Neural progenitor cell (in vitro differentiated cells): ENCODE measurements around the gene SPG11. TPM values are rescaled to one million over a fixed set of nuclear protein-coding genes. Genes with fewer than 3 reads are reported as not detected.
A peak's percentile ranks its signal among the peaks of the same experiment; 100 is the strongest.
"Not testable (repeated sequence)": the region's sequence is repeated elsewhere in the genome, so short reads cannot be mapped to it uniquely, and the experiment has no call there.

Source experiments
- DNase-seq: peaks from one replicate; pipeline ENCODE4 v3.0.0-alpha.2; 2016; ENCODE audit warnings: low spot score
- H2AFZ ChIP-seq: fragments of 200-600 bp; sonication (generic); replicated peaks from 2 replicates; pipeline ENCODE4 v1.6.1; 2016; ENCODE audit warnings: antibody characterized with exemption
- H3F3A ChIP-seq: fragments of 200-600 bp; sonication (generic); 2 replicates; pipeline ENCODE4 v1.6.1; 2016; ENCODE audit warnings: antibody characterized with exemption, low read depth
- H3K27ac ChIP-seq: fragments of 200-600 bp; sonication (generic); 2 replicates; pipeline ENCODE4 v1.5.1; 2016; ENCODE audit warnings: mild to moderate bottlenecking
- H3K27me3 ChIP-seq: fragments of 200-600 bp; sonication (generic); 2 replicates; pipeline ENCODE4 v1.6.1; 2016; ENCODE audit warnings: mild to moderate bottlenecking, moderate library complexity
- H3K36me3 ChIP-seq: fragments of 200-600 bp; sonication (generic); 2 replicates; pipeline ENCODE4 v1.5.1; 2016
- H3K4me1 ChIP-seq: fragments of 200-600 bp; sonication (generic); 2 replicates; pipeline ENCODE4 v1.6.1; 2016; ENCODE audit warnings: mixed run types
- H3K4me2 ChIP-seq: fragments of 200-600 bp; sonication (generic); 2 replicates; pipeline ENCODE4 v1.6.1; 2016
- H3K4me3 ChIP-seq: fragments of 200-600 bp; sonication (generic); 2 replicates; pipeline ENCODE4 v1.5.1; 2016
- H3K79me2 ChIP-seq: fragments of 200-600 bp; sonication (generic); 2 replicates; pipeline ENCODE4 v1.6.1; 2016; ENCODE audit warnings: low read depth
- H3K9ac ChIP-seq: fragments of 200-600 bp; sonication (generic); 2 replicates; pipeline ENCODE4 v1.6.1; 2016
- H3K9me3 ChIP-seq: fragments of 200-600 bp; sonication (generic); 2 replicates; pipeline ENCODE4 v1.5.1; 2016; ENCODE audit warnings: low read depth
- H4K20me1 ChIP-seq: fragments of 200-600 bp; sonication (generic); 2 replicates; pipeline ENCODE4 v1.6.1; 2016; ENCODE audit warnings: low read depth
- H3K27ac Mint-ChIP-seq: 3 replicates; pipeline ENCODE4 v1.8.0; 2021; ENCODE audit warnings: mixed read lengths
- H3K27me3 Mint-ChIP-seq: 2 replicates; pipeline ENCODE4 v1.8.0; 2022; ENCODE audit warnings: low read depth, mild to moderate bottlenecking, inconsistent platforms, moderate library complexity, mixed read lengths; ENCODE audit not compliant: insufficient read depth
- H3K36me3 Mint-ChIP-seq: 3 replicates; pipeline ENCODE4 v1.8.0; 2021; ENCODE audit warnings: mixed read lengths
- H3K4me1 Mint-ChIP-seq: 3 replicates; pipeline ENCODE4 v1.8.0; 2021; ENCODE audit warnings: mixed read lengths
- H3K4me3 Mint-ChIP-seq: 3 replicates; pipeline ENCODE4 v1.8.0; 2021; ENCODE audit warnings: mild to moderate bottlenecking, moderate library complexity, mixed read lengths
- H3K9me3 Mint-ChIP-seq: 3 replicates; pipeline ENCODE4 v1.8.0; 2020; ENCODE audit warnings: mixed read lengths
- CTCF ChIP-seq: fragments of 200-600 bp; sonication (generic); IDR thresholded peaks from 2 replicates; pipeline ENCODE4 v1.5.1; 2017; ENCODE audit warnings: antibody characterized with exemption, mild to moderate bottlenecking
- EZH2 ChIP-seq: fragments of 200-600 bp; sonication (generic); IDR thresholded peaks from 2 replicates; pipeline ENCODE4 v1.6.1; 2017; ENCODE audit warnings: antibody characterized with exemption, mild to moderate bottlenecking, moderate library complexity
- EZH2phosphoT487 ChIP-seq: fragments of 200-600 bp; sonication (generic); IDR thresholded peaks from 2 replicates; pipeline ENCODE4 v1.6.1; 2017; ENCODE audit warnings: antibody characterized with exemption
- total RNA-seq: library from RNA; depleted of rRNA; stranded (reverse); fragments of >200 nt; gene quantifications from 2 replicates; pipeline ENCODE4 v1.2.3, GENCODE V29; 2015; ENCODE audit warnings: low replicate concordance

Gene SPG11
- total RNA-seq, 1 donor from 2014 or later = 65.9 TPM

GRCh38 chr15:44550256-44550655 lies 113.2 kb downstream of the SPG11 start:
- no peak overlapping the region for H3K27ac Mint-ChIP-seq
- H3K9me3 Mint-ChIP-seq = no peaks in the 10 kb centered on the region
- Histone ChIP-seq H3K4me1 (no peaks in the 10 kb centered on the region), H2AFZ (no peak overlapping the region), H3K27ac (no peak overlapping the region), H3K4me2 (no peak overlapping the region), H3K36me3 (peaks cover 19% of the 10 kb centered on the region), H3K4me3 (no peak overlapping the region), H3K79me2 (peaks cover 56% of the 10 kb centered on the region), H4K20me1 (peaks cover 18% of the 10 kb centered on the region), H3K27me3 (no peaks in the 10 kb centered on the region), H3K9ac (no peak overlapping the region), H3K9me3 (no peaks in the 10 kb centered on the region), H3F3A (no peaks in the 10 kb centered on the region)
- H3K36me3 Mint-ChIP-seq = peaks cover 21% of the 10 kb centered on the region
- H3K27me3 Mint-ChIP-seq = no peaks in the 10 kb centered on the region
- H3K4me1 Mint-ChIP-seq = no peaks in the 10 kb centered on the region
- no peak overlapping the region for H3K4me3 Mint-ChIP-seq
- TF ChIP-seq CTCF (peak; percentile 32), EZH2 (no peak), EZH2phosphoT487 (no peak)
- no peak for DNase-seq

DNA sequence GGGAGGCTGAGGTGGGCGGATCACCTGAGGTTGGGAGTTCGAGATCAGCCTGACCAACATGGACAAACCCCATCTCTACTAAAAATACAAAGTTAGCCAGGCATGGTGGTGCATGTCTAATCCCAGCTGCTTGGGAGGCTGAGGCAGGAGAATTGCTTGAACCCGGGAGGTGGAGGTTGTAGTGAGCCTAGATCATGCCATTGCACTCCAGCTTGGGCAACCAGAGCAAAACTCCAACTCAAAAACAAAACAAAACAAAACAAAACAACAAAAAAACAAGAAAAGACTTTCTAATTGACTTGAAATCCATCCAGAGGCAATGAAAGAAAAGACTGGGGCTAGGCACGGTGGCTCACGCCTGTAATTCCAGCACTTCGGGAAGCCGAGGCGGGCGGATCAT lies 114.3 kb downstream of the SPG11 start:
- Histone ChIP-seq H4K20me1 (peaks cover 25% of the 10 kb centered on the region), H3K36me3 (peaks cover 14% of the 10 kb centered on the region), H3K79me2 (peaks cover 67% of the 10 kb centered on the region)
- H3K36me3 Mint-ChIP-seq = peaks cover 16% of the 10 kb centered on the region
- not testable (repeated sequence) for H3K27ac ChIP-seq, H2AFZ ChIP-seq, H3K27me3 Mint-ChIP-seq, H3K4me3 Mint-ChIP-seq, H3K27me3 ChIP-seq, H3K4me1 Mint-ChIP-seq, H3F3A ChIP-seq, H3K4me3 ChIP-seq, H3K9ac ChIP-seq, DNase-seq, H3K9me3 Mint-ChIP-seq, H3K4me1 ChIP-seq, H3K27ac Mint-ChIP-seq, H3K9me3 ChIP-seq, H3K4me2 ChIP-seq

- no peak overlapping the region for H3K4me3 ChIP-seq
- peaks cover 2% of the 10 kb centered on the region for H3K4me1 Mint-ChIP-seq
- no peaks in the 10 kb centered on the region for H3K9me3 Mint-ChIP-seq
- H3K36me3 ChIP-seq = peaks cover 3% of the 10 kb centered on the region
- no peak overlapping the region for H3K4me2 ChIP-seq
- no peak overlapping the region for H3K9ac ChIP-seq
- H2AFZ ChIP-seq = no peak overlapping the region
- no peaks in the 10 kb centered on the region for H3K27me3 ChIP-seq
- TF ChIP-seq CTCF (peak; percentile 49), EZH2 (no peak)
- no peak overlapping the region for H3K27ac ChIP-seq
- no peaks in the 10 kb centered on the region for H3K4me1 ChIP-seq
- peaks cover 95% of the 10 kb centered on the region for H3K79me2 ChIP-seq
- no peak for DNase-seq
- H3K27ac Mint-ChIP-seq = no peak overlapping the region
- peaks cover 26% of the 10 kb centered on the region for H3K36me3 Mint-ChIP-seq
- H3K27me3 Mint-ChIP-seq = no peaks in the 10 kb centered on the region
- H3K9me3 ChIP-seq = no peaks in the 10 kb centered on the region
- peaks cover 26% of the 10 kb centered on the region for H4K20me1 ChIP-seq
- H3K4me3 Mint-ChIP-seq = no peak overlapping the region
- no peaks in the 10 kb centered on the region for H3F3A ChIP-seq
Observed at GRCh38 chr15:44545913-44546802, 117.3 kb downstream of the SPG11 start.

DNA sequence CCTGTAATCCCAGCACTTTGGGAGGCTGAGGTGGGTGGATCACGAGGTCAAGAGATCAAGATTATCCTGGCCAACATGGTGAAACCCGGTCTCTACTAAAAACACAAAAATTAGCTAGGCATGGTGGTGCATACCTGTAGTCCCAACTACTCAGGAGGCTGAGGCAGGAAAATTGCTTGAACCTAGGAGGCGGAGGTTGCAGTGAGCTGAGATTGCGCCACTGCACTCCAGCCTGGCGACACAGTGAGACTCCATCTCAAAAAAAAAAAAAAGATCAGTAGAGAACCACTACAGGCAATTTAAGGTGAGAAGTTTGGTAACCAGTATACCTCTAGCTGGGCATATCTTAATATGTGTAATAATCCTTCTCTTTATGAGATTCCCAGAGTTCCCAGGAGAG lies 118.7 kb downstream of the SPG11 start:
- H3K4me3 ChIP-seq, H3K4me2 ChIP-seq, H3K27me3 Mint-ChIP-seq, H2AFZ ChIP-seq, H3K27ac Mint-ChIP-seq, H3K4me1 ChIP-seq, H3K27ac ChIP-seq, H3K9ac ChIP-seq, H3K4me3 Mint-ChIP-seq, H3K9me3 Mint-ChIP-seq, H3K9me3 ChIP-seq, H3K4me1 Mint-ChIP-seq, DNase-seq, H3F3A ChIP-seq, H3K27me3 ChIP-seq, H3K36me3 ChIP-seq: not testable (repeated sequence)
- H3K36me3 Mint-ChIP-seq = peaks cover 27% of the 10 kb centered on the region
- Histone ChIP-seq H4K20me1 (peaks cover 29% of the 10 kb centered on the region), H3K79me2 (peaks cover 97% of the 10 kb centered on the region)
